Activated CD8-positive, alpha-beta memory T cell treated with anti-CD3 and anti-CD28 coated beads, Interleukin-2, amount 10 ng/mL, durations not matched to agents 7 days and 5 days (primary cell): ENCODE measurements around the gene COPG2. TPM values are rescaled to one million over a fixed set of nuclear protein-coding genes. Genes with fewer than 3 reads are reported as not detected.

Experiments
- microRNA-seq: library from miRNA; unstranded; fragments of <30 nt; microRNA quantifications from one replicate; pipeline ENCODE4 v1.2.0, GENCODE V29; 2022
- total RNA-seq, 2 experiments: library from RNA; stranded (reverse); gene quantifications; one replicate each; pipeline ENCODE4 v1.2.3, GENCODE V29; 2021

The COPG2 gene
- total RNA-seq, 2 experiments from 2014 or later, result 17.6 to 21.1 TPM

Small RNA genes within 50 kb of the gene (microRNA-seq; reads per million reads assigned to microRNA genes)
- gene MIR335, result 238 reads per million, percentile 75 among the genes with 10 or more reads in this experiment

Other genes starting within 250 kb of the COPG2 start
- gene CEP41, start 227.7 kb downstream of the COPG2 start, total RNA-seq, result 10 to 100 TPM; 22.0 to 23.3 TPM
- 1 to 10 TPM; 2.5 to 3.2 TPM for gene MEST, start 176.7 kb downstream of the COPG2 start, total RNA-seq
- not detected for gene TSGA13, start 17.8 kb upstream of the COPG2 start, total RNA-seq
- not detected for gene KLF14, start 65.5 kb upstream of the COPG2 start, total RNA-seq